DOHH2 (cell line): Measurements from ENCODE around the gene KRT15.

Source experiments
- CTCF ChIP-seq: fragments of 200-600 bp; sonication (generic); IDR thresholded peaks from one replicate; pipeline ENCODE4 v1.5.1; 2014; ENCODE audit warnings: antibody characterized with exemption, mild to moderate bottlenecking, low read depth, low read length; ENCODE audit not compliant: poor library complexity, severe bottlenecking
- EZH2phosphoT487 ChIP-seq: fragments of 200-600 bp; sonication (generic); IDR thresholded peaks from 2 replicates; pipeline ENCODE4 v1.6.1; 2017; ENCODE audit warnings: borderline replicate concordance, mild to moderate bottlenecking, antibody characterized with exemption, low read length, moderate library complexity, mixed read lengths

GRCh38 chr17:41486809-41487530, 31.7 kb downstream of the KRT15 start:
- TF ChIP-seq CTCF (peak; percentile 72), EZH2phosphoT487 (no peak)
